GM19467 (cell line): ENCODE results near the gene ZNF580.

Source experiments
- ATAC-seq: cut with Tn5 transposase; IDR thresholded peaks from one replicate; pipeline ENCODE4 v1.9.1; 2021; ENCODE audit warnings: mild to moderate bottlenecking, moderate library complexity; ENCODE audit not compliant: unreplicated experiment

ZNF580 gene

GRCh38 chr19:55644842-55645511 lies 4.2 kb downstream of the ZNF580 start:
- no peak for ATAC-seq

DNA sequence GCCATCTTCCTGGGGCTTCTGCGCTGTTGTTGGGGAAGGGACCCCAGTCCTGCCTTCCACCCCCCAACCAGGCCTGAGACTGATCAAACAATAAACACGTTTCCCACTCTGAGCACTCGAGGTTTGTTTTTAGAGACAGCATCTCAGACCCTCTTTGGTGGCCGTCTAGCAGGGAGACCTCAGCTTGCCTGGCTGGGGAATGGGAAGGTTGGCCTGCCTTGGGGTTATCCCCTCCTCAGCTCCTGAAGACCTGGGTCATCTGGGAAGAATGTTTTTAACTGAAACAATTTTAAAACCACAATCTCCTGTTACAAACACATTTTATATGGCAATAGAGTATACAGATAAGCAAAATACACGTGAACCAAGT lies 4.7 kb downstream of the ZNF580 start:
- no peak for ATAC-seq

GRCh38 chr19:55646889-55647731 lies 6.3 kb downstream of the ZNF580 start:
- no peak for ATAC-seq

- no peak for ATAC-seq
These were observed 7.2 kb downstream of the ZNF580 start, which contains the start of gene CCDC106 for GRCh38 chr19:55647732-55648584. Gene CCDC106 (plus strand): TSS chr19:55648212. CDS start chr19:55649047, 835 bp downstream.

- no peak for ATAC-seq
These were observed 7.9 kb downstream of the ZNF580 start for GRCh38 chr19:55648585-55649267.

- no peak for ATAC-seq
These were observed 8.7 kb downstream of the ZNF580 start for GRCh38 chr19:55649268-55650125.

DNA sequence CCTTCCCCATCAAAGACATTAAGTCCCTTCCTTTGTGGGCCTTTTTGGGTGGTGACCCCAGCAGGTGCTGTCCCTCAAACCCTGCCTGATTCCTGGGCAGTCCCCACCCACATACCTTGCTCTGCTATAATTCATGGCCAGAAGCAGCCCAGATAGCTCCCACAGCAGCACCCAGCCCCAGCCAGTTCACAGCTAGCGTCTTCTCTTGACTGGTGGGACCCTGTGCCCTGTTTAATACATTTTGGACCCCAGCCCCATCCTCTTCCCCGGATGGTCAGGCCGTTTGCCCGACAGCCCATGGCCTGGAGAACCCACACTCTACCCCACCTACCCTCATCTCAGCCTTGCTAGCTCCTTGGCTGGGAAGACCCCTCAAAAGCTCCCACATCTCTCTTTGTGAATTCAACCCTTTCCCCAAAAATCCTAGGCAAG lies 9.3 kb downstream of the ZNF580 start:
- no peak for ATAC-seq

DNA sequence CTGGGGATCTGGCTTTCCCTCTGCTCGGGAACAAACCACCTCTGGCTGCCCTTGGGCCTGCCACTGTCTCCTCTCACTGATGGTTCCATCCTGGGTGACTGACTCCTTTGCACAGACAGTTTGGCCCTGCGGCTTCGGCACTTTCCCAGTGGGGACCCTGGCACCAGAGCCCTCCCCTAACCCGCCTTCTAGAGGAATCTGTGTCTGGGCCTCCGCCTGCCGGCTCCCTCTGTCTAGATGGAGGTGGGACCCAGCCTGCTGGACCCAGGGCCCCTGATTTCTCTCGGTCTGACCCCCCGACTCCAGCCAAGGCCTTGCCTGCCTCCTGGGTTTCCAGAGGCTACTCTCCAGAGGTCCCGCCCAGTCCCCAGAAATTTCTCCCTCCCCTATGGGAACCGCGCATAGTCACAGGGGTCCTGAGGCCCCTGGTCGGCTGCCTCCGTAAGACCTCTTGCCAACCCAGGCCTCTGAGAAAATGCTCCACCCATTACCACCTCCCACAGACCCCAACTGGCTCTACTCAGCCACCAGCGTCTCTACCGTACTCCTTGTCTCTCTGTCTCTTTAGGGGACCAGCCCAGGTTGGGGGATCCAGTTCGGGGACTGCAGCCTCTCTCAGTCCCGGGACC lies 9.9 kb downstream of the ZNF580 start:
- ATAC-seq: no peak

- ATAC-seq: no peak
These were observed 10.4 kb downstream of the ZNF580 start for GRCh38 chr19:55651236-55651635.

GRCh38 chr19:55652311-55653128 lies 11.7 kb downstream of the ZNF580 start:
- no peak for ATAC-seq

- ATAC-seq: peak; percentile 44
These were observed 13.0 kb downstream of the ZNF580 start for GRCh38 chr19:55653651-55654322.

GRCh38 chr19:55654323-55654867 lies 13.6 kb downstream of the ZNF580 start:
- peak; percentile 60 for ATAC-seq

DNA sequence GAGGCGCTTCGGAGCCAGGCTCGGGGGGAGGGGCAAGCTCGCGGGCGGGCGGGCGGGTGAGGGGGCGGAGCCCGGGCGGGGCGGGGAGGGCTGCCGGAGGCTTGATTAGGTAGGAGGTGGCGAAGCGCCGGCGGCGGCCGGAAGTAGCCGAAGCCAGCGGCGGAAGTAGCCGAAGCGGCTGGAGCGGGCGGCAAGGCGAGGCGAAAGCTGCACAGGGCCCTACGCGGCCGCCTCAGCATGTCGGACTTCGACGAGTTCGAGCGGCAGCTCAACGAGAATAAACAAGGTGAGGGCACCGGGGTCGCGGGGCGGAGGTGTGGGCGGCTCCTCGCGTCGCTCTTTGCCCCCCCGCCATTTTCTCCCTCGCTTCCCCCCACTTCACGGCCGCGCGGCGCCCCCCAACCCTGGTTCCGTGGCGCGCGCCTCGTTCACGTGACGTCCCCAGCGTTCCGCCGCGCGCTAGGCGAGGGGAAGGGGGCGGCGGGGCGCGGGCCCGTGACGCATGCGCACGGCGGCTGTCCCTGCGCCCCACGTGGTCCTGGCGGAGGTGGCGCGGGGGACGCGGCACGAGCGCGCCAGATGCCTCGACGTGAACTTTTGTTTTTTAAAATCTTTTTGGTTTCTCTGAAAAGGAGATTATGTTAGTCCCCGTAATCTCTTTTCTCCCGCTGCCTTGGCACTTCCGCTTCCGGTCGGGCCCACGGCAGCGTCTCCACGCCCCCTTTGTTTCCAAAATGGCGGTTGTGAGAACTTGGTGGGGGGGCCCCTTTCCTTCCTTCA lies 14.3 kb downstream of the ZNF580 start, which contains the start of gene U2AF2:
TSS of gene U2AF2 (plus strand) at position 168 of the 780 bp plus-strand sequence. CDS start at position 238, 70 bp downstream.
- ATAC-seq: peak; percentile 29

GRCh38 chr19:55655648-55656040 lies 14.8 kb downstream of the ZNF580 start:
- ATAC-seq: no peak

GRCh38 chr19:55656552-55656951 lies 15.8 kb downstream of the ZNF580 start:
- ATAC-seq: no peak

DNA sequence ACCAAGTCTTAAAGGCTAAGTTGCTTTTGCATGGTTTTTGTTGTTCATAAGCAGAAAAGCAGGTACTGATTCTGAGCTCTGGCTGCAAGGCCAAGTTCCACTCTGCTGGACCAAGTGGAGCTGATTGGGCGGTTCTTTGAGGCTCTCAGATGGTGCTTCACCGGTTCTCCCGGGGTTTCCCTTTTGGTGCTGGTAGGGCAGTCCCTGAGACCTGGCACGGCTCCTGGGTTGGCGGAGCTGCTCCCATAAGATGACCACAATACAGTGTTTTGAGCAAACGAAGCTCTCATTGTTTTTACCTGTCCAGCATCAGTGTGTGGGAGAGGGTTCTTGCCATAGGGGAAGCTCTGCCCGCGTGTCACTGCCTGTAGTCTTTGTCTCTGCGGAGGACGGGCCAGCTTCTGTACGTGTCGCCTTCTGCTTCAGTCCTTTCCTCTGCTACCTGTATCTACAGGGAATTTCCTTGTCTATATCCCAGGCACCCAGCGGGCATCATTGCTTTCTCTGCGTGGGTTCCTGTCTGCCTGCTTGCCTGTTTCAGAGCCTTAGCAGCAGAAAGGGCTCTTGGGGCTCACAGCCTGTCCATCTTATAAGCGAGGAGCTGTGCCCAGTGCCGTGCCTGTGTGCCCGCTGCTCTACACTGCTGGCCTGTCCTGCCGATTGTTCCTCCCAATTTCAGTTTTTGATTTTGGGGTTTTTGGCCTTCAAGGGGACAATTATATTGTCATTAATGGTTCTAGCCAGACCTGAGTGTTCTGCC lies 16.4 kb downstream of the ZNF580 start:
- ATAC-seq: no peak
